Endothelial cell of umbilical vein (primary cell): Measurements from ENCODE around the gene PRDX5. TPM values are rescaled to one million over a fixed set of nuclear protein-coding genes. Genes with fewer than 3 reads are reported as not detected.
A peak's percentile ranks its signal among the peaks of the same experiment; 100 is the strongest.

Experiments
- BruUV-seq: library from RNA; stranded (reverse); fragments of 400-500 nt; replicated peaks from 2 replicates; lab custom pipeline; 2021; lab: Mats Ljungman, UMichigan
- CTCF ChIA-PET: fragments of 300-600, 350-600 bp; sonication (Branson Sonifier 250); formaldehyde crosslinking; loops from one replicate; lab custom pipeline; 2021; ENCODE audit warnings: antibody characterized with exemption, inconsistent platforms; lab: Charles Lee
- POLR2A ChIA-PET: fragments of 300-600, 350-600 bp; sonication (Branson Sonifier 250); formaldehyde crosslinking; loops from one replicate; lab custom pipeline; 2021; ENCODE audit warnings: antibody characterized with exemption, inconsistent platforms; lab: Charles Lee
- DNase-seq: peaks from one replicate; pipeline ENCODE4 v3.0.0-alpha.2; 2011; ENCODE audit warnings: low read depth, low spot score
- FAIRE-seq: peaks from 2 replicates; lab custom pipeline; 2011; peaks lifted over from hg19 to GRCh38; lab: Jason Lieb, UNC
- H2AFZ ChIP-seq: 2 replicates; pipeline ENCODE4 v1.6.0; 2012; ENCODE audit warnings: low read depth, low read length, control low read depth, inconsistent platforms
- H3K27ac ChIP-seq: 2 replicates; pipeline ENCODE4 v1.5.1; 2011; ENCODE audit warnings: low read depth, mild to moderate bottlenecking, control low read depth, low read length, moderate library complexity; ENCODE audit not compliant: insufficient read depth
- H3K27me3 ChIP-seq, 2 experiments: 2 replicates each; pipeline versions ENCODE4 v1.6.0 to v1.6.1; 2011; ENCODE audit warnings: low read length in 2 of 2, mixed read lengths in 1 of 2; ENCODE audit not compliant: control insufficient read depth in 2 of 2, insufficient read depth in 2 of 2
- H3K36me3 ChIP-seq, 2 experiments: 2 replicates in 1 of 2; 3 replicates in 1 of 2; pipeline ENCODE4 v1.5.1; 2011; ENCODE audit warnings: low read length in 2 of 2, mild to moderate bottlenecking in 1 of 2, moderate library complexity in 1 of 2; ENCODE audit not compliant: control insufficient read depth in 2 of 2, insufficient read depth in 2 of 2; ENCODE audit errors: extremely low read depth in 1 of 2
- H3K4me1 ChIP-seq: 3 replicates; pipeline ENCODE4 v1.5.1; 2011; ENCODE audit warnings: mild to moderate bottlenecking, low read length; ENCODE audit not compliant: control insufficient read depth, insufficient read depth; ENCODE audit errors: extremely low read depth
- H3K4me2 ChIP-seq: 2 replicates; pipeline ENCODE4 v1.6.1; 2011; ENCODE audit warnings: low read length, control low read depth, mixed read lengths; ENCODE audit not compliant: insufficient read depth
- H3K4me3 ChIP-seq, 3 experiments: fragments of 200-600 bp in 1 of 3; sonication (generic), shearing (Covaris generic) in 1 of 3; replicated peaks in 1 of 3; 2 replicates each; pipeline ENCODE4 v1.5.1; 2011 to 2016; ENCODE audit warnings: control low read depth in 3 of 3, low read length in 3 of 3, mild to moderate bottlenecking in 2 of 3, inconsistent platforms in 1 of 3, low read depth in 1 of 3, moderate library complexity in 1 of 3; ENCODE audit not compliant: insufficient read depth in 1 of 3
- H3K79me2 ChIP-seq: 2 replicates; pipeline ENCODE4 v1.6.0; 2012; ENCODE audit warnings: low read length, inconsistent platforms; ENCODE audit not compliant: control insufficient read depth, insufficient read depth
- H3K9ac ChIP-seq: replicated peaks from 2 replicates; pipeline ENCODE3; 2011; ENCODE audit warnings: low read length, control low read depth; ENCODE audit not compliant: insufficient read depth; ENCODE audit errors: extremely low read depth
- H3K9me1 ChIP-seq: replicated peaks from 3 replicates; pipeline ENCODE4 v1.6.0; 2011; ENCODE audit warnings: mild to moderate bottlenecking, low read length; ENCODE audit not compliant: control insufficient read depth, insufficient read depth; ENCODE audit errors: extremely low read depth
- H3K9me3 ChIP-seq: replicated peaks from 2 replicates; pipeline ENCODE4 v1.5.1; 2012; ENCODE audit warnings: low read length, inconsistent platforms; ENCODE audit not compliant: control insufficient read depth, insufficient read depth
- H4K20me1 ChIP-seq: replicated peaks from 2 replicates; pipeline ENCODE3; 2011; ENCODE audit warnings: mild to moderate bottlenecking, low read length; ENCODE audit not compliant: control insufficient read depth, insufficient read depth; ENCODE audit errors: extremely low read depth
- EZH2 ChIP-seq: IDR thresholded peaks from 2 replicates; pipeline ENCODE4 v1.6.1; 2012; ENCODE audit warnings: borderline replicate concordance, low read depth, mild to moderate bottlenecking, moderate library complexity, low read length, inconsistent platforms; ENCODE audit not compliant: severe bottlenecking
- FOS ChIP-seq: IDR thresholded peaks from 2 replicates; pipeline ENCODE4 v1.6.1; 2011; ENCODE audit warnings: mild to moderate bottlenecking, low read length, moderate library complexity, borderline replicate concordance; ENCODE audit not compliant: insufficient read depth
- GATA2 ChIP-seq: IDR thresholded peaks from 2 replicates; pipeline ENCODE4 v1.7.0; 2011; ENCODE audit warnings: low read depth, mild to moderate bottlenecking, moderate library complexity, mixed read lengths, low read length; ENCODE audit not compliant: insufficient read length, insufficient read depth
- JUN ChIP-seq: IDR thresholded peaks from 2 replicates; pipeline ENCODE4 v1.6.1; 2011; ENCODE audit warnings: borderline replicate concordance, low read depth; ENCODE audit not compliant: insufficient read length, insufficient read depth
- POLR2A ChIP-seq: IDR thresholded peaks from 2 replicates; pipeline ENCODE4 v1.6.1; 2012; ENCODE audit warnings: low read depth, mild to moderate bottlenecking, control low read depth, low read length
- dilution Hi-C: fragments of 300-500 bp; cut with MboI; formaldehyde crosslinking; loops from one replicate; pipeline ENCODE4 v1.15.0; 2019; ENCODE audit warnings: low sequenced_read_pairs; ENCODE audit not compliant: extremely low pct_ligation_motif_present
- intact Hi-C: fragments of 100-400 bp; cut with micrococcal nuclease; formaldehyde crosslinking; loops from one replicate; pipeline ENCODE4 v1.10.0; 2022
- polyA plus RNA-seq, 4 experiments: library from polyadenylated mRNA; depleted of rRNA in 3 of 4; stranded (reverse) in 3 of 4; unstranded in 1 of 4; fragments of >200 nt; gene quantifications; 2 replicates each; pipeline versions ENCODE4 v1.2.1 to v1.2.3, GENCODE V29; 2011 to 2012; ENCODE audit warnings: missing spikeins in 1 of 4
- total RNA-seq: library from RNA; stranded (reverse); gene quantifications from 2 replicates; pipeline ENCODE4 v1.2.3, GENCODE V29; 2021
- TF ChIP-seq, protein P1 (sequence below), 2 donors: IDR thresholded peaks; 1 replicate in 1 of 2; 2 replicates in 1 of 2; pipeline ENCODE4 v1.5.1; 2011; ENCODE audit warnings: low read length in 2 of 2, mild to moderate bottlenecking in 2 of 2, moderate library complexity in 2 of 2, control low read depth in 1 of 2, inconsistent platforms in 1 of 2, low read depth in 1 of 2; ENCODE audit not compliant: insufficient read depth in 1 of 2; ENCODE audit errors: extremely low read depth in 1 of 2
- TF ChIP-seq, protein P2 (sequence below): IDR thresholded peaks from 2 replicates; pipeline ENCODE4 v1.6.1; 2011; ENCODE audit not compliant: insufficient read depth, insufficient read length

The PRDX5 gene
- total and polyA plus RNA-seq, 2 donors (not counting 3 experiments of a cell fraction or from before 2014, with no cell fraction given) = 199 to 709 TPM

DNA sequence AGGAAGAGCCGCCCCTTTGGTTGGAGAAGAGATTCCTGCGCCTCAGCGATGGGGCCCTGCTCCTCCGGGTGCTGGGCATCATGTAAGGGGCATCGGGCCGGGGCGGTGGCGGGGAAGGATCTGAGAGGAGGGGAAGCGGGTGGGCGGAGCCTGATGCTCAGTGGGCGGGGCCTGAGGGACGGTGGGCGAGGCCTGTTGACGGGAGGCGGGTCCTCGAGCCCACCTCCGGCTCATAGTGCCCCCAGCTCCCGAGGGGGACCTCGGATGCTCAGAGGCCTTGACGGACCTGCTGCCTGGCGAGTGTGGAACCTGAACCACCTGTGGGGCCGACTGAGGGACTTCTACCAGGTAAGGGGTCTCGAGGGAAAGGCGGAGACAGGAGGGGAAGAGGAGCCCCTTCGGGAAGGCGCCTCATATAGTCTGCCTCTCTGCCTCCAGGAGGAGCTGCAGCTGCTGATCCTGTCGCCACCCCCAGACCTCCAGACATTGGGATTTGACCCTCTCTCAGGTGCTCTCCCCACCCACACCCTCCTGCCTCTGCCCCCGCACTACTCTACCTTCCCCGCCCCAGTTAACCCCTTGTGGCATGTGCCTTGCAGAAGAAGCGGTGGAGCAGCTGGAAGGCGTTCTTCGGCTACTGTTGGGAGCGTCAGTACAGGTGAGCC is 22.9 kb downstream of the PRDX5 start:
- Histone ChIP-seq H3K4me1 (no peaks in the 10 kb centered on the region), H3K4me2 (no peak overlapping the region), H3K4me3 (no peak overlapping the region), H3K27me3 (no peaks in the 10 kb centered on the region), H4K20me1 (no peaks in the 10 kb centered on the region), H3K9ac (no peak overlapping the region), H3K9me3 (no peaks in the 10 kb centered on the region), H3K79me2 (no peaks in the 10 kb centered on the region), H3K36me3 (no peaks in the 10 kb centered on the region), H2AFZ (peak overlapping the region; percentile 50), H3K27ac (no peak overlapping the region), H3K9me1 (no peaks in the 10 kb centered on the region)
- DNase-seq (peak; percentile 28), FAIRE-seq (no peak)
- POLR2A ChIA-PET = no interaction called here
- dilution Hi-C loops (no loop called here), intact Hi-C loops (no loop called here)
- BruUV-seq = no TSS peak
- CTCF ChIA-PET = interaction anchor here (0.6 to 7.0 kb wide), 4 partner anchors 9 to 185 kb away, joined by 3 to 107 read pairs (median 26); partner anchors contain the start of genes PRDX5 and TRMT112
- TF ChIP-seq, protein P1, sequence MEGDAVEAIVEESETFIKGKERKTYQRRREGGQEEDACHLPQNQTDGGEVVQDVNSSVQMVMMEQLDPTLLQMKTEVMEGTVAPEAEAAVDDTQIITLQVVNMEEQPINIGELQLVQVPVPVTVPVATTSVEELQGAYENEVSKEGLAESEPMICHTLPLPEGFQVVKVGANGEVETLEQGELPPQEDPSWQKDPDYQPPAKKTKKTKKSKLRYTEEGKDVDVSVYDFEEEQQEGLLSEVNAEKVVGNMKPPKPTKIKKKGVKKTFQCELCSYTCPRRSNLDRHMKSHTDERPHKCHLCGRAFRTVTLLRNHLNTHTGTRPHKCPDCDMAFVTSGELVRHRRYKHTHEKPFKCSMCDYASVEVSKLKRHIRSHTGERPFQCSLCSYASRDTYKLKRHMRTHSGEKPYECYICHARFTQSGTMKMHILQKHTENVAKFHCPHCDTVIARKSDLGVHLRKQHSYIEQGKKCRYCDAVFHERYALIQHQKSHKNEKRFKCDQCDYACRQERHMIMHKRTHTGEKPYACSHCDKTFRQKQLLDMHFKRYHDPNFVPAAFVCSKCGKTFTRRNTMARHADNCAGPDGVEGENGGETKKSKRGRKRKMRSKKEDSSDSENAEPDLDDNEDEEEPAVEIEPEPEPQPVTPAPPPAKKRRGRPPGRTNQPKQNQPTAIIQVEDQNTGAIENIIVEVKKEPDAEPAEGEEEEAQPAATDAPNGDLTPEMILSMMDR (IDR thresholded peaks at IDR 0.05; ENCODE audit: extremely low read depth in 1 of 2, insufficient read depth in 1 of 2, low read depth in 1 of 2, low read length in 2 of 2) = peak in 1 of 2 donors; percentile 11
- TF ChIP-seq POLR2A = no peak
- TF ChIP-seq EZH2 = peak; percentile 9

DNA sequence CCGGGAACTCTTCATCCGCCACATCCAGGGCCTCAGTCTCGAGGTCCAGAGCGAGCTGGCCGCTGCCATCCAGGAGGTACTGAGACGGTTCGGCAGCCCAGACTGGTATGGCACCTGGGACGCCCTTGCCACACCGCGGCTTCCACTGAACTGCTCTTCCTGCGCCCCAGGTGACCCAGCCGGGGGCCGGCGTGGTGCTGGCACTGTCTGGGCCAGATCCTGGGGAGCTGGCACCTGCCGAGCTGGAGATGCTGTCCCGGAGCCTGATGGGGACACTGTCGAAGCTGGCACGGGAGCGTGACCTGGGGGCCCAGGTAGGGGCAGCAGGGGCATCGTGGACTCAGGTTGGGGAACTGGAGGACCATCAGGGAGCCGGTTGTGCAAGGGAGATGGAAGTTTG is 23.5 kb downstream of the PRDX5 start:
- Histone ChIP-seq H3K27ac (no peak overlapping the region), H3K27me3 (no peaks in the 10 kb centered on the region), H2AFZ (no peak overlapping the region), H4K20me1 (no peaks in the 10 kb centered on the region), H3K79me2 (no peaks in the 10 kb centered on the region), H3K9ac (no peak overlapping the region), H3K36me3 (no peaks in the 10 kb centered on the region), H3K4me2 (no peak overlapping the region), H3K9me1 (no peaks in the 10 kb centered on the region), H3K4me3 (no peak overlapping the region), H3K9me3 (no peaks in the 10 kb centered on the region), H3K4me1 (no peaks in the 10 kb centered on the region)
- FAIRE-seq (no peak), DNase-seq (no peak)
- POLR2A ChIA-PET = interaction anchor here (0.6 kb wide), 1 partner anchor 31 kb away, joined by 5 read pairs; no protein-coding TSS in a partner anchor
- TF ChIP-seq POLR2A (no peak), JUN (no peak), GATA2 (no peak), FOS (no peak)
- TF ChIP-seq, protein P2, sequence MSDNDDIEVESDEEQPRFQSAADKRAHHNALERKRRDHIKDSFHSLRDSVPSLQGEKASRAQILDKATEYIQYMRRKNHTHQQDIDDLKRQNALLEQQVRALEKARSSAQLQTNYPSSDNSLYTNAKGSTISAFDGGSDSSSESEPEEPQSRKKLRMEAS = no peak
- TF ChIP-seq, protein P1 (IDR thresholded peaks at IDR 0.05; ENCODE audit: extremely low read depth in 1 of 2, insufficient read depth in 1 of 2, low read depth in 1 of 2, low read length in 2 of 2) = no peak
- dilution Hi-C loops = no loop called here
- intact Hi-C loops = no loop called here
- CTCF ChIA-PET = interaction anchor here (1.3 to 7.0 kb wide), 4 partner anchors 10 to 24 kb away, joined by 5 to 107 read pairs (median 26); partner anchors contain the start of genes PRDX5 and TRMT112
- BruUV-seq = no TSS peak
